Measurements from ENCODE around the gene ZNF837. TPM values are rescaled to one million over a fixed set of nuclear protein-coding genes. Genes with fewer than 3 reads are reported as not detected.
A peak's percentile ranks its signal among the peaks of the same experiment; 100 is the strongest.

ZNF837 gene
- total and polyA plus RNA-seq, 2 of the 13 experiments (the other 11 are each of a cell fraction or from before 2014, with no cell fraction given), result 0.29 to 1.3 TPM

- peak; percentile 89 for TF ChIP-seq HCFC1 (IDR thresholded peaks at IDR 0.05; ENCODE audit: low read depth, low read length)
- TF ChIP-seq HINFP (CRISPR knock-in tag; IDR thresholded peaks at IDR 0.05; ENCODE audit: low read depth), result peak; percentile 61; the same call in 1 of the 2 replicates
- TF ChIP-seq ZFP90 (CRISPR knock-in tag; IDR thresholded peaks at IDR 0.05; ENCODE audit: borderline replicate concordance), result no peak
- TF ChIP-seq TBP (CRISPR knock-in tag; IDR thresholded peaks at IDR 0.05), result no peak
- TF ChIP-seq ZMYM2 (CRISPR knock-in tag; IDR thresholded peaks at IDR 0.05), result 0 out of 2 replicates have a peak, but pooled peaks have one; percentile 16
- peak; percentile 40; the same call in 1 of the 2 replicates for TF ChIP-seq GATAD2A (CRISPR knock-in tag; IDR thresholded peaks at IDR 0.05)
- 0 out of 2 replicates have a peak, but pooled peaks have one; percentile 0 for TF ChIP-seq MLX (CRISPR knock-in tag; IDR thresholded peaks at IDR 0.05)
- TF ChIP-seq ZNF264 (CRISPR knock-in tag; IDR thresholded peaks at IDR 0.05), result no peak
- peak; percentile 6; the same call in 1 of the 2 replicates for TF ChIP-seq RNF2 (conservative IDR thresholded peaks at IDR 0.05; ENCODE audit: low read depth)
- no peak; the same call in 1 of the 2 replicates for TF ChIP-seq ZNF460 (CRISPR knock-in tag; IDR thresholded peaks at IDR 0.05; ENCODE audit: borderline replicate concordance)
- peak; percentile 39; the same call in 1 of the 2 replicates for TF ChIP-seq GTF3A (CRISPR knock-in tag; conservative IDR thresholded peaks at IDR 0.05)
- TF ChIP-seq ZSCAN25 (CRISPR knock-in tag; IDR thresholded peaks at IDR 0.05), result no peak; the same call in 1 of the 2 replicates
- TF ChIP-seq AGO1 (IDR thresholded peaks at IDR 0.05; ENCODE audit: low read depth, low read length, poor library complexity, severe bottlenecking), result peak; percentile 85
- no peak; the same call in 1 of the 2 replicates for TF ChIP-seq ZNF589 (CRISPR knock-in tag; conservative IDR thresholded peaks at IDR 0.05)
- peak; percentile 95 for TF ChIP-seq POLR2AphosphoS5 (IDR thresholded peaks at IDR 0.05; ENCODE audit: low read depth, low read length)
- peak; percentile 79; the same call in 1 of the 2 replicates for TF ChIP-seq ZNF543 (CRISPR knock-in tag; IDR thresholded peaks at IDR 0.05)
- no peak for TF ChIP-seq TCF12 (IDR thresholded peaks at IDR 0.05)
- TF ChIP-seq TCF12 (CRISPR knock-in tag; IDR thresholded peaks at IDR 0.05), result peak; percentile 81; the same call in 1 of the 2 replicates
- no peak for TF ChIP-seq MAF1 (CRISPR knock-in tag; IDR thresholded peaks at IDR 0.05; ENCODE audit: borderline replicate concordance)
- TF ChIP-seq ZNF136 (CRISPR knock-in tag; IDR thresholded peaks at IDR 0.05; ENCODE audit: low read depth), result no peak
- TF ChIP-seq BORCS8-MEF2B (CRISPR knock-in tag; IDR thresholded peaks at IDR 0.05), result peak; percentile 63; the same call in 1 of the 2 replicates
- TF ChIP-seq YEATS2 (CRISPR knock-in tag; IDR thresholded peaks at IDR 0.05; ENCODE audit: borderline replicate concordance), result peak; percentile 43; the same call in 1 of the 2 replicates
- no peak for TF ChIP-seq TEAD2 (CRISPR knock-in tag; IDR thresholded peaks at IDR 0.05)
- peak; percentile 79 for TF ChIP-seq ZNF572 (CRISPR knock-in tag; IDR thresholded peaks at IDR 0.05)
- TF ChIP-seq MBD4 (IDR thresholded peaks at IDR 0.05; ENCODE audit: borderline replicate concordance, low read length), result no peak
- TF ChIP-seq TOPORS (CRISPR knock-in tag; IDR thresholded peaks at IDR 0.05), result peak; percentile 93
- no peak for TF ChIP-seq ZBTB26 (CRISPR knock-in tag; IDR thresholded peaks at IDR 0.05; ENCODE audit: borderline replicate concordance)
- peak; percentile 99 for TF ChIP-seq THAP11 (CRISPR knock-in tag; IDR thresholded peaks at IDR 0.05)
- TF ChIP-seq ZNF766 (CRISPR knock-in tag; IDR thresholded peaks at IDR 0.05; ENCODE audit: borderline replicate concordance), result no peak; the same call in 1 of the 2 replicates
Observed at GRCh38 chr19:58408152-58409009, 27.6 kb upstream of the ZNF837 start, which contains the start of gene ZNF584 (continued).
